GM23248 (cell line): ENCODE data around the gene SYNDIG1.

Source experiments
- EZH2 ChIP-seq: fragments of 200-600 bp; sonication (generic); IDR thresholded peaks from 2 replicates; pipeline ENCODE4 v1.6.1; 2018; ENCODE audit warnings: antibody characterized with exemption, mild to moderate bottlenecking; ENCODE audit not compliant: insufficient read depth, poor library complexity, severe bottlenecking
- EZH2phosphoT487 ChIP-seq: fragments of 200-600 bp; sonication (generic); IDR thresholded peaks from 2 replicates; pipeline ENCODE4 v1.6.1; 2018; ENCODE audit warnings: antibody characterized with exemption, moderate library complexity, mild to moderate bottlenecking, low read depth; ENCODE audit not compliant: insufficient read depth

DNA sequence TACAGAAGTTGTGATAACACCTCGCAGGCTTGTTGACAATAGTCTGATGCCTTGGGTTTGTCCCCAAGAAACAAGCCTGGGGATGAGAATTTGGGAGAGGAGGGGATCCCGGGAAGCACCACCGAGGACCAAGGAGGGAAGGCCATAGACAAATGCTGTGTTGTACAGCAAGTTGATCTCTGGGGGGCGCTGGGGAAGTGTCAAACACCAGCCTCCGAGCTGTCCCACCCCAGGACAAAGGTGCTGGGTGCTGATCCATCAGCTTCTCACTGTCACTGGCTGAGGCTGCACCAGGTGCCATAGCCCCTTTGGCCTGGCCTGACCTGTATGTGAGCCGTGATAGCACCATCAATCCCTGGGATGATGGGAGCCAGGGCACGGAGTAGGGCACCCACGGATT, 64.0 kb downstream of the SYNDIG1 start:
- TF ChIP-seq EZH2phosphoT487 (no peak), EZH2 (no peak)
